GM11168 (cell line): Measurements from ENCODE around the gene CNOT6L.
"Not testable (repeated sequence)": the region's sequence is repeated elsewhere in the genome, so short reads cannot be mapped to it uniquely, and the experiment has no call there.

ENCODE experiments used
- in situ Hi-C: fragments of 300-500 bp; cut with MboI; formaldehyde crosslinking; loops from one replicate; pipeline ENCODE4 v1.12.0; 2022; ENCODE audit warnings: low sequenced_read_pairs; ENCODE audit not compliant: unreplicated experiment

Gene CNOT6L

DNA sequence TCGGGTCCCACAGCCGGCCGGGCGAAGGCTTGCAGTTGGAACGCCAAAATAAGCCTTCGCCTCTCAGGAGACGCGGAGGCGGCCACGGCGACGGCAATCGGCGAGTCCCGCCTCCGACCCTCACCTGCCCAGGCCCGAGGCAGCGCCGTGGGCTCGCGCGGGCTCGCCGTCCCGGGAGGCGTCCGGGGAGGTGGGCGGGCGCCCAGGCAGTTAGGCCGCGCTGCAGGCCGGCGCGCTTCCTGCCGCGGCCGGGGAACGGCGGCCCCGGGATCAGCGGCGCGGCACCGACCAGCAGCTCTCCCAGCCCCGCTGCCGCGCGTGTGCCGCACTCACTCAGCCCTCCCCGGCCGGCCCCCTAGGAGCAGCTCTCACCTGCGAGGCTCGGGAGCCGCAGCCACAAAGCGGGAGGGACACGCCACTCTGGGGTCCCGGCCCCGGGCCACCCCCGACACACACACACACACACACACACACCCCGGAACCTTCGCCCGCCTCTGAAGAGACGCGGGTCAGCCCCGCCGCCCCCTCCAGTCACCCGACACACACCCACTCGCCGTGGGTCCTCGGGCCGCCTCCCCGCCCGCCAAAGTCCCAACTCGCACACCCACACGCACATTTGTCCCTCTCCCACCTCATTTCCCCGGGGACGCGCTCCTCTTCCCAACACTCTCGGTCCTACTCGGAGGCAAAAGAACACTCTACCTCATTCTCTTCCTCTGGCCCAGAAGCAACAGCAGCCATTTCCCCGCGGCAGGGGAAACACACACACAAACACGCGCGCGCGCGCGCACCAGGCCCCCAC, at the start of gene CNOT6L:
CNOT6L (minus strand) TSS at position 767 of the 802 bp plus-strand sequence; CDS start at position 707, 60 bp downstream.
- in situ Hi-C loops: loop anchor here (10.0 kb wide), 1 partner anchor 74 kb away; no protein-coding TSS in a partner anchor

GRCh38 chr4:77865259-77865658, 46.1 kb upstream of the CNOT6L start:
- in situ Hi-C loops: no loop called here

- in situ Hi-C loops: not testable (repeated sequence)
Observed at GRCh38 chr4:77863341-77863740, 44.2 kb upstream of the CNOT6L start.

GRCh38 chr4:77862478-77863216, 43.5 kb upstream of the CNOT6L start, which contains the start of gene MRPL1:
TSS of gene MRPL1 (plus strand) at chr4:77862830. CDS start at chr4:77862849, 19 bp downstream.
- in situ Hi-C loops: no loop called here

GRCh38 chr4:77861495-77861894, 42.3 kb upstream of the CNOT6L start:
- in situ Hi-C loops: no loop called here

- in situ Hi-C loops: no loop called here
Observed at GRCh38 chr4:77859256-77859655, 40.1 kb upstream of the CNOT6L start.

DNA sequence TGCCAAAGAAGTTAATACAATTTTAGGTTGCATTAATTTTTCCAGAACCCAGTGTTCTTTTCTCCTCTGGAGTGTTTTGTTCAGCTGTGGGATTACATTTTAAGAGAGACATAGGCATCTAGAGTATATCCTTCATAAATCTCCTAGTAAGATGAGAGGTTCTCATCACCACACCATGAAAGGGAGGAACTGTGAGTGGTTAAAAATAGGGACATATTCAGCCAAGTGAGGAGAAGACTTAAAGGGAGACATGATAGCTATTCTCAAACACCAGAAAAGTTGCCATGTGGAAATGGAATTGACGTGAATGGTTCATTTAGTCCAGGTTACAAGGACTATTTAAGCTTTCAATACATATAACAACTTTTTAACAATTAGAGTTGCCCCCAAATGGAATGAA, 37.0 kb upstream of the CNOT6L start:
- in situ Hi-C loops: no loop called here

DNA sequence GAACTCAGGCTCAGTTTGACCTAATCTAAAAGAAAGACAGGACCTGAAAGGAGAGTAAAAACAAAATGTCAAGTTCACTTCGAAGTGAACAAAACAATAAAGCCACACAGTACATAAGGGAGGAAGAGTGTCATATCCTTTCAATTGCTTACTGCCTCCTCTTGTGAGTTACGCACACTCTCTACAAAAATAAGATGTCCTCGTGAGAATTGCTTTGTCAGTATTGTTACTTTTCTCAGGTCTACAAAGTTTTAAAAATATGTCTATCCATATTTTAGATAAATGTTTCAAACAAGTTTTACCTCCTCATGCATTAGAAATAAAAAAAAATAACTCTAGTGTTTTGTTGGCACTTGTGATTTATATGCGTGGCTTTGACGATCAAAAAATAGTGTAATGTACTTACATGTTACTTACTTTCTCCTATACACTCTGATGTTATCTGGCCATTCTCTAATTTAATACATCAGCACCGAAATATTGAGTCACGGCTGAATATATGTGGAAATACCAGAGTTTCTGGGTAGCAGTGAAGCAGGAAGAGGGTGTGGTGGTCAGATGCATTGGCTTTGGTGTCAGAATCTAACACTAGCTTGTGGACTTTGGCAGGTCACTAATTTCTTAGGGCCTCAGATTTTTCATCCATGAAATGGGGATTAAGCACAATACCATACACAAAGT, 35.4 kb upstream of the CNOT6L start:
- in situ Hi-C loops: no loop called here

DNA sequence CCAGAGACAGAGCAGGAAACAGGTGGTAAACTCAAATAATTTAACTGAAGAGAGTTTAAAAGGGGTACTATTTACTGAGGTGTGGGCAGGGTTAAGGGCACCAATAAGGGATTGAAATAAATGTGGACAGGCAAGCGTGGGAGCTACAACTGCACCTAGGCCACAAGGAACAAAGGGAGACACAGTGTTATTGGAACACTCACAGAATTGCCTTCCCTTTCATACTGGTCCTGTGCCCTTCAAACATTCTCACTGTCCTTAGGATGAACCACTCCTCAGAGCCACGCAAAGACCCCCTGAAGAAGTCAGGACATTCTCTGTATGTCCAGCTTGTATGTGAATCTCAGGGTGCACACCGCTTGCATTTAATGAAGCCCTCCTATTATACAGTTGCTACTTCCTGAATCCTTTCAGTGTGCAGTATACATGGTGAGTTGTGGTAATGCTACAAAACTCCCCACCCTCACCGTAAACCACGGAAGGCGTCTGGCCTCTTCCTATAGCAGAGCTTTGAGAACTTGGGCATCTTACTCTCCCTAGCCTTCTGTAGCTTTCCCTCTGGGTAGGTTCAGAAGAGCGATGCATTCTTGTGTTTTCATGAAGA, 33.8 kb upstream of the CNOT6L start:
- in situ Hi-C loops: no loop called here

- in situ Hi-C loops: no loop called here
Observed at GRCh38 chr4:77849278-77849965, 30.3 kb upstream of the CNOT6L start.

- in situ Hi-C loops: no loop called here
Observed at GRCh38 chr4:77848508-77848907, 29.3 kb upstream of the CNOT6L start.

GRCh38 chr4:77845929-77846328, 26.8 kb upstream of the CNOT6L start:
- in situ Hi-C loops: no loop called here

- in situ Hi-C loops: no loop called here
Observed at GRCh38 chr4:77845400-77845799, 26.2 kb upstream of the CNOT6L start.

GRCh38 chr4:77844363-77844762, 25.2 kb upstream of the CNOT6L start:
- in situ Hi-C loops: no loop called here

DNA sequence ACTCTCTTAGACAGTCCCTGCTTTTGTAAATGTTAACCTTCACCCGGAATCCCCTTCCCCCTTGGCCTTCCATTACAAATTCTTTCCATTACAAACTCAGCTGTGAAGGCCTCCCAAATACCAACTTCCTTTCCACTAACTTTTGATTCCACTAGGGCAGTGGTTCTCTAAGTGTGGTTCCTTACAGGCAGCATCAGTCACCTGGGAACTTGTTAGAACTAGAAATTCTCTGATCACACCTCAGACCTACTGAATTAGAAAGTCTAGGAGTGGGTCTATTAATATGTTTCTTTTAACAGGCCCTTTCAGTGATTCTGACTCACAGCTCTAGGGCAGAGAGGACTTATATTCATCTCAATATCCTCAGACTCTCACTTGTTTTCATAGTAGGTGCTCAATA, 24.5 kb upstream of the CNOT6L start:
- in situ Hi-C loops: no loop called here

- in situ Hi-C loops: no loop called here
Observed at GRCh38 chr4:77834403-77834802, 15.2 kb upstream of the CNOT6L start.

DNA sequence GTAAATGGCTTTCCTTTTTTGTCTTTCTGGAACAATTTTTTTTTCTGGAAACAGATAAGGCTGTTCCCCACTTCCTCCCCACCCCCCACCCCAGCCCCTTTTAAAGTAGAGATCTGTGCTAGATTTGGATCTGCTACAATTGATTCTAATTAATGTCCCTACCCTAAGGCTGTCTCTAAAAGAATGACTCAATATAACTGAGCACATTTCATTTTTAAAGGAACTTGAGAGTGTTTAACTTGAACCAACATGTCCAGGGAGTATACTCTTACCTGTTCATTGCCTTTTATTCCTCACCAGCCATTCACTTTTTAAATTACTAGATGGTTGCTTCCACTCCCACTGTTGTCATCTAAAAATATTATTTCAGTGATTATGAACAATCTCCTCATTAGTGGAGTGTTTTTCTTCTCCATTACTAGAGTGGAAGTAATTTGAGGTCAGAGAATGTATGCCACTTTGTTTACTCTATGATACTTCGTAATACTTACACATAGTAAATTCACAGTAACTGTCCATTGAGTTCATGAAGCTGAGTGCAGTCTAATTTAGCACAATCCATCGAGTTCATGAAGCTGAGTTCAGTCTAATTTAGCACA, 14.1 kb upstream of the CNOT6L start:
- in situ Hi-C loops: no loop called here

DNA sequence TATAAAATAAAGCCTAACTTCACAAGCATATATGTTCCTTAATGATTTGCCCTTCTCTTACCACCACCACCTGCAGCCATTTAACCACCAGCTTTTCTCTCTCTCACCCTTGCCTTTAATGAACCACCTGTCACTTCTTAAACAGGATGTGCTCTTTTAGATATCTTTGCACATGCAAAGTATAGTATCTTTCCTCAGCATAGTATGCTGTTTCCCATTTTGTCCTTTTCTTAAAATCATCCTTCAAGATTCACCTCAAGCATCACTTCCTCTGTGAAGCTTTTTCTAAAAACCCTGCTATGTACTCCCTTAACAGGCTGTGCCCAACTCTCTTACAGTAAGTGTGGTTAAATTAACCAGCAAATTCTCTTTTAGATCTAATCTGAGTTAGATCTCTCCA, 8.2 kb upstream of the CNOT6L start:
- in situ Hi-C loops: no loop called here

GRCh38 chr4:77826275-77826674, 7.1 kb upstream of the CNOT6L start:
- in situ Hi-C loops: no loop called here
